ENCODE measurements around the gene PRKACA.

PRKACA gene

GRCh38 chr19:14160017-14160703 is 42.6 kb upstream of the PRKACA start:
- no peak for TF ChIP-seq CTCF (IDR thresholded peaks at IDR 0.05)

- no peak for TF ChIP-seq CTCF (IDR thresholded peaks at IDR 0.05)
These were observed 41.5 kb upstream of the PRKACA start for GRCh38 chr19:14159059-14159458.

GRCh38 chr19:14158276-14159023 is 40.9 kb upstream of the PRKACA start:
- TF ChIP-seq CTCF (IDR thresholded peaks at IDR 0.05): no peak

GRCh38 chr19:14156971-14157717 is 39.6 kb upstream of the PRKACA start:
- TF ChIP-seq CTCF (IDR thresholded peaks at IDR 0.05): no peak

GRCh38 chr19:14156122-14156521 is 38.6 kb upstream of the PRKACA start:
- TF ChIP-seq CTCF (IDR thresholded peaks at IDR 0.05): no peak

GRCh38 chr19:14155371-14155770 is 37.8 kb upstream of the PRKACA start:
- TF ChIP-seq CTCF (IDR thresholded peaks at IDR 0.05): no peak

GRCh38 chr19:14152713-14153112 is 35.2 kb upstream of the PRKACA start:
- TF ChIP-seq CTCF (IDR thresholded peaks at IDR 0.05): no peak

Measured in LNCAP (cell line).